ENCODE measurements around the gene DUSP18.

The DUSP18 gene

DNA sequence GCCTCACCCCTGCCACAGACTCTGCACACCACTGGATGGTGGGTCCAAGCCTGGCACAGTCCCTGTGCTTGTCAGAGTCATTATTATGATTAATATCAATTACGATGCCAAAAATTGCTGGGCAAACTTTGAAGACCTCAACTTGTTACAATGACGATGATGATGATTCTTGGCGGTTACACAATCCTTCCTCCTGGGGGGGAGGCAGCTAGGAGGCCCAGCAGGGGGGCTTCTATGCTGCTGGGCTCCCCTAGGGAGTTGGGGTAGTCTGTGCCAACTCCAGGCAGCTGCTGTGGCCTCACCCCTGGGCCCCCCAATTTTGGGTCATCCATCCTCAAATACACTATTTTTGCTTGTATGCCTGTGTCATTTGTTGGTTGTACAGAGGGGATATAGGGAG is 20.1 kb downstream of the DUSP18 start:
- peaks cover 33% of the 10 kb centered on the region for H3K4me1 ChIP-seq (ENCODE audit: low read length)
- no peak overlapping the region for H3K4me2 ChIP-seq (ENCODE audit: low read length)
- TF ChIP-seq CTCF (IDR thresholded peaks at IDR 0.05; ENCODE audit: low read depth, low read length): no peak
- no peak for TF ChIP-seq EZH2phosphoT487 (IDR thresholded peaks at IDR 0.05; ENCODE audit: low read depth)
- no peaks in the 10 kb centered on the region for H3K36me3 ChIP-seq (replicated peaks; ENCODE audit: low read depth, low read length)
- no peak overlapping the region for H3K4me3 ChIP-seq (ENCODE audit: low read length)
- no peak overlapping the region for H3K9ac ChIP-seq (ENCODE audit: low read length)
- no peak overlapping the region for H2AFZ ChIP-seq (ENCODE audit: low read depth, low read length)
- no peaks in the 10 kb centered on the region for H3K79me2 ChIP-seq (ENCODE audit: low read length)
- H3K9me3 ChIP-seq (ENCODE audit: insufficient read depth, low read length): no peaks in the 10 kb centered on the region
- no peaks in the 10 kb centered on the region for H4K20me1 ChIP-seq (ENCODE audit: insufficient read depth, low read length)
- no peak overlapping the region for H3K27ac ChIP-seq (ENCODE audit: low read length)
- no peaks in the 10 kb centered on the region for H3K27me3 ChIP-seq (ENCODE audit: low read depth, low read length)

DNA sequence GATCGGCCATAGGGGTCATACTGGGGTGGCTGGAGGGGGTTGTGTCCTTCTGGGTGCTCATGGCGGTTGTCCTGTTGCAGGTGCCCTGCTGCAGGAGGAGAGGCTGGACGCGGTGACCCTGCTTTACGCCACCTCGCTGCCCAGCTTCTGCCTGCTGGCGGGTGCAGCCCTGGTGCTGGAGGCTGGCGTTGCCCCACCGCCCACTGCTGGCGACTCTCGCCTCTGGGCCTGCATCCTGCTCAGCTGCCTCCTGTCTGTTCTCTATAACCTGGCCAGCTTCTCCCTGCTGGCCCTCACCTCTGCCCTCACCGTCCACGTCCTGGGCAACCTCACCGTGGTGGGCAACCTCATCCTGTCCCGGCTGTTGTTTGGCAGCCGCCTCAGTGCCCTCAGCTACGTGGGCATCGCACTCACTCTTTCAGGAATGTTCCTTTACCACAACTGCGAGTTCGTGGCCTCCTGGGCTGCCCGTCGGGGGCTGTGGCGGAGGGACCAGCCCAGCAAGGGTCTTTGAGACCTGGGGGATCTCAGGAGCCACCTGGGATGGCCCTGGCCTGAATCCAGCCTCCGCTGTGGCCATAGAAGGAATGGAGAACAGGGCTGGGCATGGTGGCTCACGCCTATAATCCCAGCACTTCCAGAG is 21.0 kb downstream of the DUSP18 start:
- H3K4me2 ChIP-seq (ENCODE audit: low read length): no peak overlapping the region
- H4K20me1 ChIP-seq (ENCODE audit: insufficient read depth, low read length): no peaks in the 10 kb centered on the region
- H3K9ac ChIP-seq (ENCODE audit: low read length): no peak overlapping the region
- no peaks in the 10 kb centered on the region for H3K79me2 ChIP-seq (ENCODE audit: low read length)
- no peaks in the 10 kb centered on the region for H3K36me3 ChIP-seq (replicated peaks; ENCODE audit: low read depth, low read length)
- no peaks in the 10 kb centered on the region for H3K9me3 ChIP-seq (ENCODE audit: insufficient read depth, low read length)
- no peak for TF ChIP-seq EZH2phosphoT487 (IDR thresholded peaks at IDR 0.05; ENCODE audit: low read depth)
- no peak for TF ChIP-seq CTCF (IDR thresholded peaks at IDR 0.05; ENCODE audit: low read depth, low read length)
- no peaks in the 10 kb centered on the region for H3K27me3 ChIP-seq (ENCODE audit: low read depth, low read length)
- no peak overlapping the region for H3K27ac ChIP-seq (ENCODE audit: low read length)
- no peak overlapping the region for H2AFZ ChIP-seq (ENCODE audit: low read depth, low read length)
- no peak overlapping the region for H3K4me3 ChIP-seq (ENCODE audit: low read length)
- peaks cover 33% of the 10 kb centered on the region for H3K4me1 ChIP-seq (ENCODE audit: low read length)

DNA sequence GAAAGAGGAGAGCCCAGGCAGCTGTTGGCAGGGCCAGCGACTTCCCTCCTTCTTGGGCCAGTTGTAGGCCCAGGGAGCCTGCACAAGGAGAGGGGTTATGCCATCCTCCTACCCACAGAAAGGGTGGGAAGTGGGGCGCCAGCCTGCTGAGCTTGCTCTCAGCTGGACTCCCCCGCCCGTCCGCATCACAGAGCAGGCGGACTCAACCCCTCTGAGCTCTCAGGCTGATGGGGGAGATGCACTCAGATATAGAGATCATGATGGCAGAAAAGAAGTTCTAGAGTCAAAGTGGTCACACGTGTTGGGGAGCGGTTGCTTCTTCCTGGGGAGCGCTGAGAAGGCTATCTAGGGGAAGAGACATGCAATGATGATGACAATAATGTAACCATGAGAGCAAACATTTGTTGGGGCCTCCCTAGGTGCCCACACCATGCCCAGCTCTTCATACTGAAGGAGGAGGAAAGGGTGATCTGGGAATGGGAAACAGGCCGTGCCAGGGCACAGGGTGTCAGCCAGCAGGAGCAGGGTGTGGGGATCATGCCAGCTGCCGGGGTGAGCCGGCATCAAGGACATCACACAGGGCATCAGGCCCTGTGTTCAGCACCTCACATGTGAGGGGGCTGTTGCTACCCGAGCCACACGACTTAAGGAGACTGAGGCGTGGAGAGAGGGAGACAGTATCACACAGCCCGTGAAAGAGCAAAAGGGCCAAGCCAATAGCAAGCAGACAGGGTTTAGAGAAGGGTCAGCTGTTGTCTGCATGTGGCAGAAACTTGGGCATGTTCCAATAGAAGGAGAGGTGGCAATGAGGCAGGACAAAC is 24.4 kb downstream of the DUSP18 start:
- no peak overlapping the region for H2AFZ ChIP-seq (ENCODE audit: low read depth, low read length)
- H3K79me2 ChIP-seq (ENCODE audit: low read length): no peaks in the 10 kb centered on the region
- no peak overlapping the region for H3K27ac ChIP-seq (ENCODE audit: low read length)
- H3K9me3 ChIP-seq (ENCODE audit: insufficient read depth, low read length): no peaks in the 10 kb centered on the region
- no peaks in the 10 kb centered on the region for H3K27me3 ChIP-seq (ENCODE audit: low read depth, low read length)
- H3K4me2 ChIP-seq (ENCODE audit: low read length): no peak overlapping the region
- TF ChIP-seq CTCF (IDR thresholded peaks at IDR 0.05; ENCODE audit: low read depth, low read length) (no peak), EZH2phosphoT487 (IDR thresholded peaks at IDR 0.05; ENCODE audit: low read depth) (no peak)
- no peak overlapping the region for H3K9ac ChIP-seq (ENCODE audit: low read length)
- peaks cover 9% of the 10 kb centered on the region; the same call in 1 of the 2 replicates for H3K4me1 ChIP-seq (ENCODE audit: low read length)
- no peaks in the 10 kb centered on the region for H3K36me3 ChIP-seq (replicated peaks; ENCODE audit: low read depth, low read length)
- H4K20me1 ChIP-seq (ENCODE audit: insufficient read depth, low read length): no peaks in the 10 kb centered on the region
- H3K4me3 ChIP-seq (ENCODE audit: low read length): no peak overlapping the region

DNA sequence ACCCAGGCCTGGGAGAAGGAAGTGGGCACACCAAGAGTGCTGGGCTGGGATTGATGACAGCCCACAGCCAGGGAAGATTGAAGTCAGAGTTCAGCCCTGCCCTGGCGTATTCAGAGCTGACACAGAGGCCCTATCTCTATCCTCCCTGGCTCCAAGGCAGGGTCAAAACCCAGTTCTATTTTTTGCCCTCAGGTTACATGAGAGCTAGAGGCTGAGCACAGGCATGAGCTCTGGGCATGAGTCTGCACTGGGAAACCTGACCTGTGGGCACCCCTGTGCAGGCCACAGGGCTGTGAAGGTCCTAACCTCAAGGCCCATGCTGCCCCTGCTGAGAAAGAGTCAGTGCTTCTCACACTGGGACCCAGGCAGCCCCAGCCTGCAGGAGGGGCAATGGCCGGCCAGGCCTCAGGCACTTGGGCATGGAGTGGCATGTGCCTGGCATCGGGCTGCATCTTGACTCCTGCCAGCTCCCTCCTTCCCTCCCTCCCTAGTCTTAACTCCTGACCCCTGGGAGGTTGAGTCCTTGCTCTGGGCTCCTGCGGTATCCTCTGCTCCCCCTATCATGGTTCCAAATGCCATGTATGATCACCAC is 26.7 kb downstream of the DUSP18 start:
- Histone ChIP-seq H3K79me2 (ENCODE audit: low read length) (no peaks in the 10 kb centered on the region), H3K9ac (ENCODE audit: low read length) (no peak overlapping the region), H4K20me1 (ENCODE audit: insufficient read depth, low read length) (no peaks in the 10 kb centered on the region), H3K4me3 (ENCODE audit: low read length) (no peak overlapping the region), H3K36me3 (replicated peaks; ENCODE audit: low read depth, low read length) (no peaks in the 10 kb centered on the region), H2AFZ (ENCODE audit: low read depth, low read length) (no peak overlapping the region), H3K4me1 (ENCODE audit: low read length) (peaks cover 11% of the 10 kb centered on the region; the same call in 1 of the 2 replicates), H3K9me3 (ENCODE audit: insufficient read depth, low read length) (no peaks in the 10 kb centered on the region), H3K4me2 (ENCODE audit: low read length) (no peak overlapping the region), H3K27ac (ENCODE audit: low read length) (no peak overlapping the region), H3K27me3 (ENCODE audit: low read depth, low read length) (no peaks in the 10 kb centered on the region)
- TF ChIP-seq CTCF (IDR thresholded peaks at IDR 0.05; ENCODE audit: low read depth, low read length) (no peak), EZH2phosphoT487 (IDR thresholded peaks at IDR 0.05; ENCODE audit: low read depth) (no peak)

Measured in OCI-LY3 (cell line).